ELF-1 (cell line): ENCODE results near the gene FIBCD1.

Experiments
- DNase-seq: peaks from one replicate; pipeline ENCODE4 v3.0.0-alpha.2; 2016; ENCODE audit warnings: low read depth, low spot score

Gene FIBCD1

DNA sequence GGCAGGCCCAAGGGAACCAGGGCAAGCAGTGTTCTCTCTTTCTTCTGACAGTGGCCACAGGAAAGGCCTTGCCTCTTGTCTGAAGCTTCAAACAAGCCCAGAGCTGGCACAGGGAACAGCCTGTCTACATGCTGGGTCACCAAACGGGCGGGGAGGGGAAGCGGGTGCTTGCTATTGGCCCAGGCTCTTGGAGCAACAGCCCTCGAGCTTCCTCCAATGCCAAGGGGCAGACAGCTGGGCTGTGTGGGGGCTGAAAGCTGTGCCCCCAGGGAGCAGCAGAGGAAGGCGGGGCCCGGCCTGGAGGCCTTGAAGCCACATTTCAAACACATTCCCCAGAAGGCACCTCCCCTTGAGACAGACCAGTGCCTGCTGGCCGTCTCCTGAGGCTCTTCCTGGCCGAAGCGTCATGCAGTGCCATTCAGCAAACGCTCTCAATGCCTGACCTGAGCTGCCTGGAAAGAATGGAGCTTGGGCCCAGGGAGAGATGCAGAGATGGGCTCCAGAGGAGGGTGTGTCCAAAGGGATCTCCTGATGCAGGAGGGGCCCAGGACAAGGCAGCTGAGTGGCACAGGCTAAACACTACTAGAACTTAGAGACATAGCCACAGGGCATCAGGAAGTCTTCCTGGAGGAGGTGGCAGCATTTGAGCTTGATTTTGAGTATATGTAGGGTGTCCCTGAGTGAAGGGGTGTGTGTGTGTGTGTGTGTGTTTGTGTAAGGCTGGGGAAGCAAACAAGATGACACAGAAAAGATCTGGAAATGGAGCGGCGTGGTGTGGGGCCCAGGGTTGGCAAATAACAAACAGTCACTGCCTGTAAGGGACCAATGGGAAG lies 2.5 kb downstream of the FIBCD1 start:
- peak; percentile 98 for DNase-seq

DNA sequence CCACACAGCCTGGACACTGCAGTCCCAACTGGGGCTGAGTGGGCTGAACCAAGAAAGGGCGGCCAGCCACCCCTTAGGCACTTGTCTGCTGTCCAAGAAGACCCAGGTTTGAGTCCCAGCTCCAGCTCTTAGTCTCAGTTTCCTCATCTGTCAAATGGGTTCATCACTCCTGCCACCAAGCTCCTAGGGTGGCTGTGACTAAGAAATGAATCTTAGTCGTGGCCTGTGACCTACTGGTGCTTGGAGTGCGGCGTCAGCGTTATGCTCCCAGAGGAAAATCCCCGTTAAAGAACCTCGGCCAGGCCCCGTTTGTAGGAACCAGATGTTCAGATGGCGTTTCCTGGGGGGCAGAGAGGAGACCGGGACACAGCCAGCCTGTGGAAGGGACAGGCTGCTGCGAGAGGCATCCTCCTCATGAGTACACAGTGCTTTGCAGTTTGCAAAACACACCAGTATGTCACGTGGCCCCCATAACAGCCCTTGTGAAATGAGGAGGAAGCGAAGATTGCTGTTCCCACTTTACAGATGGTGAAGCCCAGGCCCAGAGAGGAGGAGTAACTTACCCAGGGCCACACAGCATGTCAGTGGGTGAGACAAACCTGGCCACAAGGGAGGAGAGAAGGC lies 3.3 kb downstream of the FIBCD1 start:
- no peak for DNase-seq

DNA sequence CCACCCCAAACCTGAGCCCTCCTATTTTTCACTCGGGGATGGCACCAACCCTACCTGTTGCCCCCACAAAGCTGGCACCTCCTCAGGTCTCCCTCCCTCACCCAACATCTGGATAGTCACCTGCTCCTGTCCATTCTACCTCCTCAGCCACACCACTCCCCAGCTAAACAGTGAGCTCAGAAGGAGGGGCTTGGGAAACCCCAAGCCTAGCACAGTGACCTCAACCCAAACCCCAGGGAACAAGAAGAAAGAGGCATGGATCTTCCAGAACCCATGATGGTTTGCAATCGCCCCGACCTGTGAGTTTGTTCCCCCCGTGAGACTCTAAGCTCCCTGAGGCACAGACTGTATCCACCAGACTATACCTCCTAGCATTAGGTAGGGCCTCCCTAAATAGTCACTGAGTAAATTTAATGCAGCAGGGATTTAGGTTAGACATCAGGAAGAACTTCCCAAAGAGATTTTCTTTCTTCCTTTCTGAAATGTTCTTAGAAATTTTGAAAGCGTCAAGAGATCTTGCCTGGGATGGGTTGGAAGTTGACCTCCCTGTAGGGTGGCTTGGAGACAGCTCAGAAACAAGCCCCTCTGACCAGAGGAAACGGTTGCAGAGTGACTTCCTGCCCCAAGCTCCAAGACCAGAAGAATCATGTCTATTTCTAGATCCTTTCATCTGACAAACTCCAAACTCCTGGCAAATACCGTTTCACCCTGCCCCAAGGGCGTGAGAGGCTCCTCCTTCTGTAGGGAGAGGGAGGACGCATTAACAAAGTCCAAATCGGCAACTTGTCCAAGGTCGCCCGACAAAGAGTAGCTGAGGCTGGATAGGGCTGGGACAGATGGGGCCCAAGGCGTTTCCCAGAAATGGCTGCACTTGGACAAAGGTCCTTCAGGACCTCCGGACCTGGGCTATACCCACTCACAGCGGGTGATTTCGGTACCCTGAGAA lies 4.1 kb downstream of the FIBCD1 start:
- DNase-seq, result peak; percentile 60

DNA sequence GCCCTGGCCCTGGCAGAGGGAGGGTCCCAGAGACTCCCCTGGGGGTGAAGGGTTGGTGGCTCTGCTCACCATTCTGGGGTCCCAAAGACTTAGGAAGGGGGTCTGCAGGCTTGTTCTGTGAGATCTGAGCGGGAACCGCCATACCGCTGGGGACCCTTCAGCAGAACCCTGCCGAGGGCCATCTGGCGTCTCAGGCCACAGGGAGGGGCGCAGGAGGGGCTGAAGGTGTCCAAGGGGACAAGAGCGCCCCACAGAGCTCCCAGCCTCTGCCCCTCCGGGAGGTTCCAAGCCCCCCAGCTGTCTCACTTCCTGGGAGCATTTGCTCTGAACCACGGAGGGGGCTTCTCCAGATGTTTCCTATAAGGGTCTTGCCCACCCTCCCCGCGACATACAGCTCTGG lies 4.8 kb downstream of the FIBCD1 start:
- DNase-seq, result no peak

DNA sequence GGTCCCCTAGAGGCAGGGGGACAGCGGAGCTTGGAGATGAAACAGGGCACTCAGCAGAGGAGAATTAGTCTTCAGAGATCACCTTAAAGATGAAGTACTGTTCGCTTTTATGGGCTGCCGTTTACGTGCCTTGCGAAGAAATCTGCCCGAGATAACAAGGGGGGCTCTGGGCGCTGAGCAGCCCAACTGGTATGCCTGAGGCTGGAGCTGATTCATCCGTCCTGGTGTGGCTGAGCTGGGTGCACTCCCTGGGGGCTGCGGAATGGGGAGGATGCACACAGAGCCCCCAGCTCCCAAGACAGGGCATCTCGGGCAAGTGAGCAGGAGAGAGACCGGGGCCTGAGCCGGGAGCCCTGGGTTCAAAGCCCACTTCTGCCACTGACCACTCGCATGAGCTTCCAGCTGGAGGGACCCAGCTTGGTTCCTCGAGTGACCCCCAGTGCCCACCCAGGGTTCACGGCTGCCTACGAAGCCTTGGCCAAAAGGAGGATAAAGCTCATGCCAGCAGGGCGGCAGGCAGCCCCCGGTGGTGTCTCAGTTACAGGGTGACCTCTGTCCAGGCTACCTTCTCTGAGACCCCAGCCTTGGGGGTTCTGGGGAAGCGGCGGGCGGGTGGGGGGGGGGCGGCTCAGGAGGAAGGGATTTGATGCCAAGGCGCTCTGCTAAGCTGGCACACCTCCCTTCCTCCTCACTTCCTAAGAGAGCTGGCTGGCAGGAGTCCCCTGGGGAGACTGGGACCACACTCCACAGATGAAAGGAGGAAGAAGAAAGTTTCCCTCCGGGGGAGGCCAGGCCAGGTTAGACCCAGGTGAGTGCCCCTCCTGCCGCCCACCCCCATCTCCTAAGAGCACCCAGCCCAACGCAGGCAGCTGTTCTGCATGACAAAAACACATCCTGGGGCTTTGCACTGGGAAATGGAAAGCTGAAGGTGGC lies 5.7 kb downstream of the FIBCD1 start:
- DNase-seq, result peak; percentile 53

DNA sequence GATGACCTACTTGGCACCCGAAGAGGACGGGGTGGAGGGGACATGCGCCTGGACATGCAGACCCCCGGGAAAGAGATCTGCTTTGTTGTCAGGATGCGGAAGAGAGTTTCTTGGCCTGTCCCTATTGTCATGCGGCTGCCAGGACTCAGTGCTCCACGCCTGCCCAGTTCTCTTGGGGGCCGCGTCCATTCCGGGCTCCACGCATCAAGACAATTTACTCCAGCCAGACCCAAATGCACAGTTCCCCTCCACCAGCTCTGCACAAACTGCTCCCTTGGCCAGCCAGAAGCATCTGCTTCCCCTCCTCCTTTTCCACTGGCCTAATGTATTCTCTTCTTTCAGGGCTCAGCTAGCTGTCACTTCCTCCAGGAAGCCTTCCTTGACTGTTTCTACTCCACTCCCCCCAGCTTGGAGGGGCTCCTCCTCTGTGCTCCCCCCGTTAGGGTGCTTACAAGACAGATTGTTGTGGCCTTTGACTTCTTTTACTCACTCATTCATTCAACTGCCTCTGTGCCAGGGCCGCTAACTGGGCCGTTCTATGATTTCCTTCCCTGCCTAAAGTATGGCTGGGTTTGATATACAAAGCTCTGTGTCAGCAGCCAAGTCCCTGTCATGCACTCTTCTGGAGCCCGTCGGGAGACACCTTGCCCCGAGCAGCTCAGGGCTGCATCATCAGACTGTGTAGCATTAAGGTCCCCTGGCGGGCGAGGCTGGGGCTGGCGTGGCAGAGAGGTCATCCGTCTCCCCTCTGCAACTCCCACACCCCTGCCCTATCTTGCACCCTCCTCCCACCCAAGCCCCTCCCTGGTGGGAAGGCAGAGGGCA lies 6.6 kb downstream of the FIBCD1 start:
- DNase-seq, result peak; percentile 66

DNA sequence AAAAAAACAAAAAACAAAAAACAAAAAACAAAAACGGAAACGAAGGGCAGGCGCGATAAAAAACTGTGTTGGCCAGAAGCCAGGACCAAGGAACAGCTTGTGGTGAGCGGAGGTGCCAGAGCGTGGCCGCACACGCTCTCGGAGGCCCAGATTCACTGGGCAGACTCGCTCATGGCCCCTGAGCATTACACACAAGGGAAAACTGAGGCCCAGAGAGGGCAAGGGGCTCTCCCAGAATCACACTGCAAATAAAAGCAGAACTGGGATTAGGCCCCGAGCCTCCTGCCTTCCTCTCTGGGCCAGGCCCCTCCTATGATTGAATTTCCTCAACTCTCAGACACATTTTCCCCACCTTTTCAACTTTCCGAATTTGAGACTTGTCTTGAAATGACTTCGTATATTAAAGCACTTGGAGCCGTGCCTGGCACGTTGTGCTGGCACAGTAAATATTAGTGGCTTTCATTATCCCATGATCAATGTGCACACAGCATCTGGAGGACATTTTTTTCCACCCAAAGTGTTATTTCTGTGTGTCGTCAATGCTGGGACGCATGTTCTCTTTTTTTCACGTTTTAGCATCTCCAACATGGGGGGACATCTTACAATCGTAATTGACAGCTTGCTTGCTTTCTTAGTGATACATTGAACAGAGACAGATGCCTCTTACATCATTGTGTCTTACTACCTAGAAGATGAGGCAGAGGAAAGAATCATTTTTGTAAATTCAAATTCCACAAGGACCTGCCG lies 7.4 kb downstream of the FIBCD1 start:
- no peak for DNase-seq

DNA sequence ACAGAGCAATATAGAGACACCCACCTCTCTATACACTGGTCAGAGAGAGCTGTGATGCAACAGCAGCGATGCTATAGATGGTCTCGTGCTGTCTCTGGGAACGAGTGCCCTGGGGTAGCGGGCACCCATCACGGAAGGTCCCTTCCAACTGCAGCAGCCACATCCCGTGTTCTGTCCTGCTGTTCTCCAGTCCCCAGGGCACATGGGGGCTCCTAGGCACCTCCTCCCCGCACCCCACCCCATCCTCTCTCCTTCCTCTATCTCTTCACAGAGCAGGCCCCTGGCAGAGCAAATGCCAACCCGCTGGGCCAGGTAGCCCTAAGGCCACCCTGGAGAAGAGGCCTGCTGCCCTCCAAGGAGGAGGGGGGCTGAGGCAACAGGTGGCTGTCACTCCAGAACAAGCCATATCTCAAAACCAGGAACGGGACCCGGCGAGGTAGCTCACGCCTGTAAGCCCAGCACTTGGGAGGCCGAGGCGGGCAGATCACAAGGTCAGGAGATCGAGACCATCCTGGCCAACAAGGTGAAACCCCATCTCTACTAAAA lies 8.2 kb downstream of the FIBCD1 start:
- no peak for DNase-seq

DNA sequence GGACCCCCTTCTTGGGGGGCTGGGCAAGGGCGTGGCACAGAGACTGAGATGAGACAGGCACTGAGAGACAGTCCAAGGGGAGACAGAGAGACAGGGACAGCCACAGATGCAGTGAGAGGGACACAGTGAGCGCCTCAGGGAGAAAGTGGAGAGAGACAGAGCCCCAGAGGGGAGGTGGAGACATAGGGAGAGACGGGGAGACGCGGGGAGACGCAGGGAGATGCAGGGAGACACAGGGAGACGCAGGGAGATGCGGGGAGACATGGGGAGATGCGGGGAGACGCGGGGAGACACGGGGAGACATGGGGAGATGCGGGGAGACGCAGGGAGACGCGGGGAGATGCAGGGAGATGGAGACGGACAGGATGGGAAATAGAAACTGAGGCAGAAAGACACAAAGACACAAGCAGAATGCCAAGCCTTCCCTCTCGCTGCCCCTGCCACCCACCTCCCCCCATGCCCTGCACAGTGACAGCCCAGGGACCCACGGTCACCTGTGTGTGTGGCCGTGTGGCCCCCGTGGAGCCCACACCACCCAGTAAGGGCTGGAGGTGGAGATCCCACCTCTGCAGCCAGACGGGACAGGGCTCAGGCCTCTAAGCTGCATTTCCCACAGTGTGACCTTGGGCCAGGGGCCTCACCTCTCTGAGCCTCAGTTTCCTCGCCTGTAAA lies 8.8 kb downstream of the FIBCD1 start:
- DNase-seq, result no peak

DNA sequence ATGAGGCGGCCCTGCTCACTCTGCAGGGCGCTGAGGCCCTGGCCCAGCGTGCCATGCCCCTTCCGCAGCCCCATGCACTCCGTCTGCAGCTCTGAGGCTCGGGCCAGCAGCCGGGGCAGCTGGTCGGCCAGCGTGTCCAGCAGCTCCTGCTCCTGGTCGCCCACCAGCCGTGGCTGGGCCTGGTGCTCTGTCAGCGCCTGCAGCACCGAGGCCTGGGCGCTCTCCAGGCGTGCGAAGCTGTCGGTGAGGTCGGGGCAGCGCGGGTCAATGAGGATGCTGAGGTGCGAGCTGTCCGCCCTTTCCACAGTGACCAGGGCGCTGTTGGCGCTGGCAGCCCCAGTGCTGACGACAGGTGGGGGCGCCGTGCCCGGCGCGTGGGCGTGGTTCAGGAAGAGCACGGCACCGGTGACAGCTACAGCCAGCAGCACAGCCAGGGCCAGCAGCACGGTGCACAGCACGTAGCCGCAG lies 9.4 kb downstream of the FIBCD1 start:
- no peak for DNase-seq

DNA sequence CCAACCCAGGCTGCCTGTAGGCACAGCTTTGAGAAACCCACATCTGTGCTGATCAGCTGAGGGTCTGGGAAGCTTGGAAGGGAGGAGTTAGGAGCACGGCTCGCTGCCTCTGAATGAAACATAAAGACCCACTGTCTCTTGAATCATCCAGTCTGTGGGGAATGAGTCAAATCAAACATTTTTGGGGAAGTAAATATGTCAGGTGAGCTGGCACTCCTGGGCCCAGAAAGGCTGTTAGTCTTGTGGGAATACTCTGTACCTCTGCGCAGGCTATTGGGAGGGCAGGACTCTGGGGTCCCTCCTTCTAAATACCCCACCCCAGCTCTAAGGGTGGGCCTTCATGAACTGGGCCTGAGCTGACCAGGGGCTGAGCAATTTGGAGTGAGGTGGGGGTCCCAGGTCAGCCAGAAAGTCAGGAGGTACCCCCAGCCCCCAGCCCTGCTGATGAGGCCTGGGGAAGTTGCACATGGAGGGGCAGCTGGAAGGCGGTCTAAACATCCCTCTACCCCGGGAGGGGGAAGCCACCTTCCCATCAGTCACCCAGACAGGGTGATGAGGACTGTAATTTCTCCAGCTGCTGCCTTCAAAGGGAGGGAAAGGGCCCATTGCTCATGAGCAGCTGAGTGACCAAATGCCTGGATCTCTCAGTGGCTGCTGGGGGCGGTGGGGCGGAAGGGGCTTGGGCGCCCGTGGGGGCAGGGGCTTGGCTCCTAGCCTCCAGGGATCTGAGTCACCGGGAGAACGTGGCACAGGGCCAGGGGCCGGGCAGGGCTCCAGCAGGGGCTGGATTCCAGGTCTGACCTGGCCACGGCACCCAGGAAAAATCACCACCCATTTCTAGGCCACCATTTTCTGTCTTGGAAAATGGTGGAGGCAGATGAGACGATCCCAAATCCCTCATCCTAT lies 10.8 kb downstream of the FIBCD1 start:
- no peak for DNase-seq

DNA sequence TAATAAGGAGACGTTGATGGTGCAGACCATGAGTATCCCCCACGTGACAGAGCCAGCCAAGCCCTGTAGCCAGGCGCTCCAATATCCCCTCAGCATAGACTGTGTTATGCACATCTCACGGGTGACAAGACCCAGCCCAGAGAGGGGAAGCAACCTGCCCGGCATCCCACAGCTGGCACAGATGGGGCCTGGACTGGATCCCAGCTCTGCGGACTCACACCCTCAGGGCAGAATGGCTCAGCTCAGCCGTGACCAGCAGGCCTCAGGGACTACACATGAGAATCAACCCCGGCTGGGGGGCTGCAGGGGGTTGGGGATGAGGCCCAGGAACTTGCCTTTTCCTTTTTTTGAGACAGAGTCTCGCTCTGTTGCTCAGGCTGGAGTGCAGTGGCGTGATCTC lies 11.7 kb downstream of the FIBCD1 start:
- no peak for DNase-seq

DNA sequence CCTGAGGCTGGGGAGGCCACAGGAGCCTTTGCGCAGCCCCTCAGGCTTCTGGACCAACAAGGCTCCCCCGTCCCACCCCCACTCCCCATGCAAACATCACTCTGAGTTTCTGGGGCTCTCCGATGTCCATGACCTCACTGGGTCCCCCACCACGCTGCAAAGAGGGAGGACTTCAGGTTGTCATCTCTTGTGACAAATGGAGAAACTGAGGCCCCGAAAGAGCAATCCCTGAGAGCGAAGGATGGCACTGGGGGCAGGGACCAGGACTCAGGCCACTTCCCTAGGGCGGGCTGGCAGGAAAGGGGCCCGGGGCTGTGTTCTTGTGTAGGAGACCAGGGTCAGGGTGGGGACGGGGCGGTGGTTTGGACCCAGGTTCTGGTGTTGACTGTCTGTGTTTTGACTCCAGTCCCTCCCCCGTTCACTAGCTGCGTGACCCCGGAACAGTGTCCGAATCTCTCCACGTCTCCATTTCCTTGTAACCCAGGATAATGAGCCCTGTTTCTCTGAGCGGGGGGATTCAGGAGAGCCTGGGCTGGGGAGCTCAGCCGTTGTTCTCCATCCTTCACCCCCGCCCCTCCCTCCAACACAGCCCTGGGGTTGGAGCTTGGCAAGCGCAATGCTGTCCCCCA lies 13.9 kb downstream of the FIBCD1 start:
- DNase-seq, result no peak

DNA sequence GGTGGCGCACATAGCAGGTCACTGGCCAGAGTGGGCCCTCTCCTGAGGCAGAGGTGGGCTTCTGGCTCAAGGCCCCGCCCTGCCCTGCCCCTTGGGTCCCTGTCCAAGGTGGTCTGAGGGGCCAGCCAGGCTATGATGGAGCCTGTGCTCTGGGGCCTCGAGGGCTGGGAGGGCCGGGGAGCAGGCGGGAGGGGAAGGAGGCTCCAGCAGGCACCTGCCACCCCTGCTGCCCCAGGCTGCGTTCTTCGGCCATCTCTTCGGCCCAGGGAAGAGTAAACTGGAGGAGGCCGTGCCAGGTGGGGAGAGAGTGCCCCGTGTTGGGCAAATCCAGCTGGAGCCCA lies 14.6 kb downstream of the FIBCD1 start:
- DNase-seq, result no peak

DNA sequence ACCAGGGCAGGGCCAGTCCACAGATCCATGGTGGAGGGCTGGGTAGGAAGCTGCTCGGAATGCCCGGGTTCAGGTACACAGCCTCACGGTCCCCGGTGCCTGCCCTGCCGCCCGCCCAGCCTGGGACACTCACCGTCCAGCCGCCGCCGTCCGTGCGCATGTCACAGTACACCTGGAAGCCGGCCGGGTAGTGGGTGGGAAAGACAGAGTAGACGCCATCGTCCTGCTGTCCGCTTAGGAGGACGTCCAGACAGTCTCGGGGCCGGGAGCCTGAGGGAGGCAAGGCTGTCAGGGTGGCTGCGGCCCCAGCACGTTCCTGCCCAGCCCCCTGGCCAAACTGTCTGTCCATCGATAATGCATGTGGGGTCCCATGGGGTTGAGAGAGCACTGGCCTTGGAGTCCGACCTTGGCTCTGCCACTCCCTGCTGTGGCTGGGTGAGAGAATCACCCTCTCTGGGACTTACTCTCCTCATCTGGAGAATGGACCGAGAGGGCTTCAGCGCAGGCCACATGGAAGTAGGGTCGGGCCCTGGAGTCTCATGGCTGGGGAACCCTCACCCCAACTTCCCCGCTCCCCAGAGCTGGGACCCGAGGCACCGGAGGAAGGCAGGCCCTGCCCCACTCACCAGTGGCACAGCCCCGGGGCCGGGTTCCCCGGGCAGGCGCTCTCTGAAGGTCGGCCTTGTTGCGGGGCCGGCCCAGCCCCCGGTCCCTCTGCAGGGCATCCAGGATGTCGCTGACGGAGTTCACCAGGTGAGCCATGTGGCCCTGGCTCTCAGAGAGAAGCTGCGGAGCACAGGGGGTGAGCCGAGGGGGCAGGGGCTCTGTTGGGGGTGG lies 15.2 kb downstream of the FIBCD1 start:
- no peak for DNase-seq

DNA sequence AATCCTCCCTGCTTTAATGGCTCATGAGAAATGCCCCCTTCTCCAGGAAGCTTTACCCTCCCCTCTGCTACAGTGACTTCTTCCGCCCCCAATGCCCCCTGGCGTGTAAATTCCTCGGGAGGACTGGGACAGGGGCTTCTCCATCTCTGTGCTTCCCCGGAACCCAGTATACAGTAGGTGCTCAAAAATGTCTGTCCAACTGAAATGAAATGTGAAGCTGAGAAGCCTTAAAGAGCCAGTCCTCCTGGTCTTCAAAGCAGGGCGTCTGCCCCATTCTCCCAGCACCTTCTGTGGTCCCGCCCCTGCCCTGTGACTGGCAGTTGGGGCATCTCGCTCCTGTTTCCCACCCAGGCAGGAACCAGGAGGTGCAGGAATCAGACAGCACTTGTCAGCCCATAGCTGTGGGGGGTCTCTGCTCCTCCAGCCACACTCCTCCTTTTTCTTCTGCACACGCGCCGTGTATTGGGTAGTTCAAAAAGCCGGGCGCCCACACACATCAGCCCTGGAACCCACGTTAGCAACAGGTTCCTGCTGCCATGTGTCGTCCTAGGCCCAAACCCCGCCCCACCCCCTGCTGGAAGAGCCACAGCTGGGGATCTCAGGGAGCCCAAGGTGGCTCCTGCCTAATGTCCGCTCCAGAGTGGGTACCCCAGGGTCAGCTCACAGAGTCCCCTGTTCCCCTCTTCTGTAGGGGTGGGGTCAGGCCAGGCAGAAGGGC lies 16.0 kb downstream of the FIBCD1 start:
- no peak for DNase-seq
